Heart left ventricle (tissue), 16 donors: ENCODE measurements around the gene GPC2. TPM values are rescaled to one million over a fixed set of nuclear protein-coding genes. Genes with fewer than 3 reads are reported as not detected.
A peak's percentile ranks its signal among the peaks of the same experiment; 100 is the strongest.
"Not testable (repeated sequence)": the region's sequence is repeated elsewhere in the genome, so short reads cannot be mapped to it uniquely, and the experiment has no call there.

Experiments used
- ATAC-seq, 4 donors: fragments of 200-7000 bp; cut with Tn5 transposase; one replicate each; pipeline ENCODE4 v1.9.1; 2020 to 2022; ENCODE audit warnings: moderate library complexity in 4 of 4, mild to moderate bottlenecking in 3 of 4, moderate number of reproducible peaks in 1 of 4
- DNase-seq, 5 donors: peaks; one replicate each; pipeline ENCODE4 v3.0.0-alpha.2; 2020
- H3K27ac ChIP-seq, 12 donors: fragments of 200-600 bp; sonication (generic) in 4 of 12; one replicate each; pipeline versions ENCODE4 v1.5.0 to v1.8.0; 2016 to 2022; ENCODE audit warnings: mild to moderate bottlenecking in 2 of 12
- H3K27me3 ChIP-seq, 9 donors: fragments of 200-600 bp; sonication (generic) in 2 of 9; one replicate each; pipeline versions ENCODE4 v1.5.1 to v1.8.0; 2016 to 2022; ENCODE audit warnings: mild to moderate bottlenecking in 3 of 9
- H3K36me3 ChIP-seq, 9 donors: fragments of 200-600 bp; sonication (generic) in 2 of 9; one replicate each; pipeline versions ENCODE4 v1.5.0 to v1.8.0; 2018 to 2022; ENCODE audit warnings: mild to moderate bottlenecking in 2 of 9
- H3K4me1 ChIP-seq, 12 donors: fragments of 200-600 bp; sonication (generic) in 4 of 12; one replicate each; pipeline versions ENCODE4 v1.5.0 to v1.8.0; 2016 to 2022; ENCODE audit warnings: mild to moderate bottlenecking in 3 of 12
- H3K4me3 ChIP-seq, 12 donors: fragments of 200-600 bp; sonication (generic) in 4 of 12; one replicate each; pipeline versions ENCODE4 v1.5.0 to v1.8.0; 2017 to 2022; ENCODE audit warnings: mild to moderate bottlenecking in 9 of 12, moderate library complexity in 4 of 12
- H3K9me3 ChIP-seq, 12 donors: fragments of 200-600 bp; sonication (generic) in 4 of 12; one replicate each; pipeline versions ENCODE4 v1.5.0 to v1.8.0; 2016 to 2022; ENCODE audit warnings: mild to moderate bottlenecking in 1 of 12
- POLR2A ChIP-seq, 2 donors: fragments of 450-650 bp; IDR thresholded peaks; one replicate each; pipeline ENCODE4 v1.6.1; 2017; ENCODE audit warnings: antibody characterized with exemption in 2 of 2, mild to moderate bottlenecking in 2 of 2, moderate library complexity in 2 of 2
- WGBS, 4 donors: extraction: QIAGEN DNeasy Blood & Tissue Kit in 2 of 4; methylation state at CpG; one replicate each; pipeline versions ENCODE4 v1.1.5 to v1.1.7; 2013 to 2018; 5-methylcytosine and 5-hydroxymethylcytosine counted together
- intact Hi-C, 10 donors: fragments of 100-400 bp; cut with DNase I; formaldehyde crosslinking; loops; one replicate each; pipeline versions ENCODE4 v1.11.1 to v1.14.2; 2022
- polyA plus RNA-seq, 2 donors: library from polyadenylated mRNA; stranded (reverse); fragments of 200-250 nt; gene quantifications; one replicate each; pipeline ENCODE4 v1.2.3, GENCODE V29; 2013
- total RNA-seq, 9 donors: library from RNA; depleted of rRNA in 2 of 9; stranded (reverse); fragments of >200 nt in 2 of 9; fragmentation: NEBNext Ultra II Directional in 3 of 9; extraction: Animal tissue kit (Norgen Biotek cat#: 25700) in 3 of 9; gene quantifications; one replicate each; pipeline versions ENCODE4 v1.1.0 to v1.2.4, GENCODE V29; 2016 to 2023
- TF ChIP-seq, protein P1 (sequence below), 12 donors: fragments of 200-600 bp; sonication (generic) in 4 of 12; IDR thresholded peaks; one replicate each; pipeline versions ENCODE4 v1.5.0 to v1.8.0; 2018 to 2022; ENCODE audit warnings: antibody characterized with exemption in 12 of 12, mild to moderate bottlenecking in 5 of 12
- donor health status: ischemic (EF 13 %, LVEDD 7.1; RV severe dilation, severe dysfunction).
- donor health status: healthy with polysubstance abuse.
- donor health status: DM: no; HTN: yes; CAD: no.
- donor health status: DM: no; HTN: no; CAD: no.
- donor health status: ischemic (EF 25% LVEDD 6.9; RV normal size, moderate dysfunction).
- donor health status: ischemic (EF 25% LVEDD 5.7; RV mildly dilated, moderate dysfunction).
- donor health status: healthy.
- donor health status: DM: yes; HTN: yes; CAD: no.
- donor health status: ischemic (EF 35%, LVEDD 5.7; RV mildly dilated, moderate dysfunction).
- donor health status: nonischemic (EF 11% LVEDD 7.7; RV severe dilation, severe dysfunction).
- donor health status: DM: yes; HTN: yes; CAD: no.
- donor health status: PGD.
- donor health status: ischemic (EF 29% LVEDD 5.4; RV normal size, mild dysfunction).
- donor health status: nonischemic (EF 23%, LVEDD 6.1; RV moderate dilation, normal function).

GPC2 gene
- total and polyA plus RNA-seq, 11 donors = 0.27 to 1.1 (median 0.50) TPM; not detected in 2

- Histone ChIP-seq H3K4me1 (peaks cover 0 to 18% (median 8%) of the 10 kb centered on the region in 12 donors), H3K4me3 (no peak overlapping the region), H3K36me3 (no peaks in the 10 kb centered on the region), H3K9me3 (no peaks in the 10 kb centered on the region), H3K27me3 (no peaks in the 10 kb centered on the region), H3K27ac (no peak overlapping the region)
- TF ChIP-seq, protein P1, sequence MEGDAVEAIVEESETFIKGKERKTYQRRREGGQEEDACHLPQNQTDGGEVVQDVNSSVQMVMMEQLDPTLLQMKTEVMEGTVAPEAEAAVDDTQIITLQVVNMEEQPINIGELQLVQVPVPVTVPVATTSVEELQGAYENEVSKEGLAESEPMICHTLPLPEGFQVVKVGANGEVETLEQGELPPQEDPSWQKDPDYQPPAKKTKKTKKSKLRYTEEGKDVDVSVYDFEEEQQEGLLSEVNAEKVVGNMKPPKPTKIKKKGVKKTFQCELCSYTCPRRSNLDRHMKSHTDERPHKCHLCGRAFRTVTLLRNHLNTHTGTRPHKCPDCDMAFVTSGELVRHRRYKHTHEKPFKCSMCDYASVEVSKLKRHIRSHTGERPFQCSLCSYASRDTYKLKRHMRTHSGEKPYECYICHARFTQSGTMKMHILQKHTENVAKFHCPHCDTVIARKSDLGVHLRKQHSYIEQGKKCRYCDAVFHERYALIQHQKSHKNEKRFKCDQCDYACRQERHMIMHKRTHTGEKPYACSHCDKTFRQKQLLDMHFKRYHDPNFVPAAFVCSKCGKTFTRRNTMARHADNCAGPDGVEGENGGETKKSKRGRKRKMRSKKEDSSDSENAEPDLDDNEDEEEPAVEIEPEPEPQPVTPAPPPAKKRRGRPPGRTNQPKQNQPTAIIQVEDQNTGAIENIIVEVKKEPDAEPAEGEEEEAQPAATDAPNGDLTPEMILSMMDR (IDR thresholded peaks at IDR 0.05) = no peak
- TF ChIP-seq POLR2A (IDR thresholded peaks at IDR 0.05) = no peak
- no peak for DNase-seq
- no peak for ATAC-seq
- WGBS, 4 donors = 51 to 75% (median 65%) methylated on average over 7 of the region's 7 CpGs
- intact Hi-C loops = loop anchor here in 9 of 10 donors (2.0 to 10.0 kb wide), 9 partner anchors 80 to 223 kb away; partner anchors contain the start of genes PVRIG (in 6 of the 9) and PILRB (in 1 of the 9)
These were observed 45.1 kb downstream of the GPC2 start for GRCh38 chr7:100132126-100132525.

DNA sequence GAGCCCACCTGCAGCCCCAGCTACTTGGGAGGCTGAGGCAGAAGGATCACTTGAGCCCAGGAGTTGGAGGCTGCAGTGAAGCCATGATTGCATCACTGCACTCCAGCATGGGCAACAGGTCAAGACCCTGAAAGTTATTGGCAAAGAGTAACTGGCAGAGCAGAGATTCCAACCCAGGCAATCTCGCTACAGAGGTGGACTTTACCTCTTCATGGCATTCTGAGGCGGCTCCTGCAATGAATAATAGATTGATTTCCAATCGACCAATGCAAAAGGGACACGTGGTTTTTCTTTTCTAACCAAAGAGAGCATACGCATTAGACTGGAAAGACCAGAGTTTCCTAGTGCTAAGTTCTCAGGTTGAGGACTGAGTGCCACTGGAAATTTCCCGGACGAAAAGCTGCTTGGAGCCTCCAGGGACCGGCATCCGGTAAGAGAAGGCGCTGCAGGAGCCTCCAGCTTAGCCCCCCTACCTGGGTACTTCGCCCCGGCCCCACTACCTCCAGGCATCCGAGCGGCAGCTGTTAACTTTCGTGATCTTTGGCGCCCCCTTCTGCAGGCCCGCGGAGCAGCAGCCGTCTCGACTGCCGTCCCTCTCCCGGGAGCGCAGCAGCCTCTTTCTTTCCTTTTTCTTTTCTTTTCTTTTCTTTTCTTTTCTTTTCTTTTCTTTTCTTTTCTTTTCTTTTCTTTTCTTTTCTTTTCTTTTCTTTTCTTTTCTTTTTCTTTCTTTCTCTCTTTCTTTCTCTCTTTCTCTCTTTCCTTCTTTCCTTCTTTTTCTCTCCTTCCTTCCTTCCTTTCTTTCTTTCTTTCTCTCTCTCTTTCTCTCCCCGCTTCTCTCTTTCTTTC, 46.4 kb downstream of the GPC2 start:
- intact Hi-C loops = loop anchor here in 6 of 10 donors (5.0 to 10.0 kb wide), 6 partner anchors 81 to 224 kb away; partner anchors contain the start of genes PVRIG (in 5 of the 6) and PILRB (in 1 of the 6)
- Histone ChIP-seq H3K9me3 (no peaks in the 10 kb centered on the region), H3K4me1 (peaks cover 0 to 25% (median 15%) of the 10 kb centered on the region in 12 donors), H3K27ac (no peak overlapping the region), H3K4me3 (peak overlapping the region in 3 of 12 donors; percentile 12 to 30 (median 18)), H3K27me3 (no peaks in the 10 kb centered on the region), H3K36me3 (no peaks in the 10 kb centered on the region)
- ATAC-seq (no peak), DNase-seq (peak; percentile 71 to 92 (median 76))
- TF ChIP-seq, protein P1 (IDR thresholded peaks at IDR 0.05) = peak; percentile 75 to 96 (median 86)
- TF ChIP-seq POLR2A (IDR thresholded peaks at IDR 0.05) = no peak
- 12 to 15% (median 14%) methylated on average over 24 of the region's 24 CpGs for WGBS, 4 donors

DNA sequence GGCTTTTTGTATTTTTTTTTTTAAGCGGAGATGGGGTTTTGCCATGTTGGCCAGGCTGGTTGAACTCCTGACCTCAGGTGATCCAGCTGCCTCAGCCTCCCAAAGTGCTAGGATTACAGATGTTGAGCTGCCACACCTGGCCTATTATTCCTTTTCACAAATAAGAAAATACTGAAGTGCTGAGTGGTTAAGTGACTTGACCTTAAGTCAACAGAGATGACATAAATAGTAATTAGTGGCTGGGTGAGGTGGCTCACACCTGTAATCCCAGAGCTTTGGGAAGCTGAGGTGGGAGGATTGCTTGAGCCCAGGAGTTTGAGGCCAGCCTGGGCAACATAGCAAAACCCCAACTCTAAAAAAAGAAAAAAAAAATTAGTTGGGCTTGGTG, 47.0 kb downstream of the GPC2 start:
- H3K4me1 ChIP-seq = peaks cover 0 to 30% (median 18%) of the 10 kb centered on the region in 12 donors
- not testable (repeated sequence) for H3K9me3 ChIP-seq, ATAC-seq, H3K27ac ChIP-seq, H3K4me3 ChIP-seq, H3K36me3 ChIP-seq, H3K27me3 ChIP-seq, DNase-seq
- WGBS, 4 donors = 89 to 100% (median 95%) methylated on average over 1 of the region's 1 CpG
- intact Hi-C loops = loop anchor here in 6 of 10 donors (5.0 to 10.0 kb wide), 6 partner anchors 82 to 225 kb away; partner anchors contain the start of genes PVRIG (in 5 of the 6) and PILRB (in 1 of the 6)

DNA sequence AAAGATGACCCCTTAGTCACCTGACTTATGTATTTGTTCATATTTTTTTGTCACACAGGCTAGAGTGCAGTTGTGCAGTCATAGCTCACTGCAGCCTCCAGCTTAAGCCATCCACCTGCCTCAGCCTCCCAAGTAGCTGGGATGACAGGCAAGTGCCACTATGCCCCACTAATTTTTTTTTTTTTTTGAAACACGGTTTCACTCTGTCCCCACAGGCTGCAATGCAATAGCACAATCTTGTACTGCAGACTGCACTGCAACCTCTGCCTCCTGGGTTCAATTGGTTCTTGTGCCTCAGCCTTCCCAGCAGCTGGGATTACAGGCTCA, 48.6 kb downstream of the GPC2 start:
- WGBS, 4 donors = 70 to 93% (median 82%) methylated on average over 1 of the region's 1 CpG

More for the DNA sequence above, 48.6 kb downstream of the GPC2 start:
- peak overlapping the region in 1 of 12 donors; percentile 99 for H3K4me3 ChIP-seq
- H3K36me3 ChIP-seq = no peaks in the 10 kb centered on the region
- no peaks in the 10 kb centered on the region for H3K27me3 ChIP-seq
- intact Hi-C loops = loop anchor here in 8 of 10 donors (5.0 kb wide), 5 partner anchors 36 to 216 kb away; partner anchors contain the start of genes AZGP1 (in 1 of the 8) and COPS6 (in 1 of the 8)
- H3K4me1 ChIP-seq = peaks cover 0 to 41% (median 18%) of the 10 kb centered on the region in 12 donors
- peak in 1 of 5 donors; percentile 6 for DNase-seq
- H3K9me3 ChIP-seq = no peaks in the 10 kb centered on the region
- peak overlapping the region in 1 of 12 donors; percentile 98 for H3K27ac ChIP-seq
- ATAC-seq = no peak
- no peak for TF ChIP-seq POLR2A (IDR thresholded peaks at IDR 0.05)
- TF ChIP-seq, protein P1 (IDR thresholded peaks at IDR 0.05) = no peak
